HepG2 (cell line): ENCODE results near the gene TEX48. TPM values are rescaled to one million over a fixed set of nuclear protein-coding genes. Genes with fewer than 3 reads are reported as not detected.
A peak's percentile ranks its signal among the peaks of the same experiment; 100 is the strongest.

Source experiments
- HNF1B ChIP-seq: sonication (generic); formaldehyde crosslinking; IDR thresholded peaks from 2 replicates; pipeline ENCODE4 v1.5.1; 2020; ENCODE audit warnings: mild to moderate bottlenecking, moderate library complexity, missing genetic modification reagents
- MAZ ChIP-seq, 2 experiments: sonication (generic) in 1 of 2; formaldehyde crosslinking in 1 of 2; IDR thresholded peaks; 2 replicates each; pipeline versions ENCODE4 v1.5.0 to v1.6.1; 2012 to 2020; ENCODE audit warnings: low read depth in 2 of 2, mild to moderate bottlenecking in 2 of 2, borderline replicate concordance in 1 of 2, improper control_type of control experiment in 1 of 2, low read length in 1 of 2, missing genetic modification reagents in 1 of 2, moderate library complexity in 1 of 2
- NR2F2 ChIP-seq: IDR thresholded peaks from 2 replicates; pipeline ENCODE4 v1.6.1; 2012; ENCODE audit warnings: low read depth, inconsistent platforms, borderline replicate concordance
- PATZ1 ChIP-seq: sonication (generic); formaldehyde crosslinking; IDR thresholded peaks from 2 replicates; pipeline ENCODE4 v1.4.0; 2020; ENCODE audit warnings: missing genetic modification reagents
- PHF5A ChIP-seq: IDR thresholded peaks from one replicate; pipeline ENCODE4 v1.6.1; 2018; ENCODE audit warnings: low read depth, missing genetic modification reagents; ENCODE audit not compliant: unreplicated experiment
- RELA ChIP-seq: sonication (generic); formaldehyde crosslinking; IDR thresholded peaks from 2 replicates; pipeline ENCODE4 v1.4.0; 2020; ENCODE audit warnings: missing genetic modification reagents
- SIN3B ChIP-seq: fragments of 150-350 bp; IDR thresholded peaks from 2 replicates; pipeline ENCODE4 v1.6.1; 2014; ENCODE audit warnings: low read length
- SMC3 ChIP-seq: IDR thresholded peaks from 2 replicates; pipeline ENCODE4 v1.6.1; 2011; ENCODE audit warnings: low read length, improper control_type of control experiment
- TIGD3 ChIP-seq: sonication (generic); formaldehyde crosslinking; IDR thresholded peaks from 2 replicates; pipeline ENCODE4 v1.5.1; 2020; ENCODE audit warnings: mild to moderate bottlenecking, missing genetic modification reagents, borderline replicate concordance
- YY1 ChIP-seq: IDR thresholded peaks from 2 replicates; pipeline ENCODE4 v1.6.1; 2011; ENCODE audit warnings: low read length, low read depth, moderate library complexity, mild to moderate bottlenecking; ENCODE audit not compliant: insufficient read depth, insufficient replicate concordance
- ZFX ChIP-seq: sonication (generic); formaldehyde crosslinking; IDR thresholded peaks from 2 replicates; pipeline ENCODE4 v1.4.0; 2020; ENCODE audit warnings: mild to moderate bottlenecking, low read depth, missing genetic modification reagents, moderate library complexity
- ZNF350 ChIP-seq: sonication (generic); formaldehyde crosslinking; IDR thresholded peaks from 2 replicates; pipeline ENCODE4 v1.4.0; 2020; ENCODE audit warnings: mild to moderate bottlenecking, low read depth, missing genetic modification reagents, borderline replicate concordance
- polyA plus RNA-seq, 8 experiments: library from polyadenylated mRNA; depleted of rRNA in 3 of 8; stranded (reverse) in 7 of 8; unstranded in 1 of 8; fragments of >200 nt; fragmentation: Illumina TruSeq in 4 of 8; extraction: Trizol in 4 of 8; gene quantifications; 2 replicates each; pipeline versions ENCODE4 v1.2.1 to v1.2.3, GENCODE V29; 2011 to 2016; ENCODE audit warnings: low read depth in 4 of 8, missing spikeins in 1 of 8, mixed read lengths in 1 of 8; ENCODE audit not compliant: insufficient read depth in 1 of 8
- total RNA-seq, 5 experiments: library from RNA; depleted of rRNA; stranded (reverse); fragments of >200 nt; fragmentation: Illumina TruSeq; extraction: Trizol; gene quantifications; 2 replicates each; pipeline ENCODE4 v1.2.3, GENCODE V29; 2016; ENCODE audit warnings: low read depth in 1 of 5
- TF ChIP-seq, protein P1 (sequence below): sonication (generic); formaldehyde crosslinking; IDR thresholded peaks from 2 replicates; pipeline ENCODE4 v1.4.0; 2020; ENCODE audit warnings: missing genetic modification reagents, borderline replicate concordance
- TF ChIP-seq, protein P2 (sequence below): sonication (generic); formaldehyde crosslinking; IDR thresholded peaks from 2 replicates; pipeline ENCODE4 v1.8.0; 2022; ENCODE audit warnings: missing genetic modification reagents, mild to moderate bottlenecking, borderline replicate concordance

Gene TEX48
- total and polyA plus RNA-seq, 2 of the 13 experiments (the other 11 are each of a cell fraction or from before 2014, with no cell fraction given) = not detected

DNA sequence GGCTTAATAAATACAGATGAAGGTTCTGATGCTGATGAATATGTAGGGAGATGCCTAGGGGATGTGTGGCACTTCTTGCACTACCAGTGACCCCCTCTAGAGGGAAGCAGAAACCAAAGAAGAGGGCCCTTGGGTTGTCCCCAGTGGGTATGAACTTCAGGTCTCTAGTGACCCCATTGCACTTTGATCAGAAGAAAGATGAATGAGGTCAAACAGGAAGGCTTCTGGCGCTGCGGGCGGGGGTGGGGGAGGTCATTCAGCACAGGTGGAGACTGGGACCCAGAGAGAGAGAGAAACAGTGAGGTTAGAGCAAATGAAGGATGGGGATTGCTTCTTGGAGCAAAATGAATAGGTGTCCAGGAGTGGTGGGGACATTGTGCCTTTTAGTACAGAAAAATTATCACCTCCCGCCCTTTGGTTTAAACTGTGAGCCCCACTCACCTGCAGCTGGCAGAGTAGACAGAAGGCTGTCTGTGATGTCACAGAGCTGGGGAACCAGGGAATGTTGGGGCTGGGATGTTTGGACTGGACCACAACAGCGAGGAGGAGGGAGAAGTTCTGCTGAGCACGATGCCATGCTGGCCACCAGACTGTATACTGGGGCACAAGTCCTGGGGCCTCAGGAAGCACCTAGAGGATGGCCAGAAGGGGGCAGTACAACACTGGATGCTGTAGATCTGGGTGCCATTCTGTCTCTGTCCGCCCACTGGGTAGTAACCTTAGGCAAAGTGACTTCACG is at the start of gene TEX48 (continued):
- TF ChIP-seq HNF1B = 0 out of 2 replicates have a peak, but pooled peaks have one; percentile 34
- peak; percentile 14; the same call in 1 of the 2 replicates for TF ChIP-seq SIN3B
- TF ChIP-seq PATZ1 (CRISPR knock-in tag) = peak; percentile 37; the same call in 1 of the 2 replicates
- TF ChIP-seq, protein P1, sequence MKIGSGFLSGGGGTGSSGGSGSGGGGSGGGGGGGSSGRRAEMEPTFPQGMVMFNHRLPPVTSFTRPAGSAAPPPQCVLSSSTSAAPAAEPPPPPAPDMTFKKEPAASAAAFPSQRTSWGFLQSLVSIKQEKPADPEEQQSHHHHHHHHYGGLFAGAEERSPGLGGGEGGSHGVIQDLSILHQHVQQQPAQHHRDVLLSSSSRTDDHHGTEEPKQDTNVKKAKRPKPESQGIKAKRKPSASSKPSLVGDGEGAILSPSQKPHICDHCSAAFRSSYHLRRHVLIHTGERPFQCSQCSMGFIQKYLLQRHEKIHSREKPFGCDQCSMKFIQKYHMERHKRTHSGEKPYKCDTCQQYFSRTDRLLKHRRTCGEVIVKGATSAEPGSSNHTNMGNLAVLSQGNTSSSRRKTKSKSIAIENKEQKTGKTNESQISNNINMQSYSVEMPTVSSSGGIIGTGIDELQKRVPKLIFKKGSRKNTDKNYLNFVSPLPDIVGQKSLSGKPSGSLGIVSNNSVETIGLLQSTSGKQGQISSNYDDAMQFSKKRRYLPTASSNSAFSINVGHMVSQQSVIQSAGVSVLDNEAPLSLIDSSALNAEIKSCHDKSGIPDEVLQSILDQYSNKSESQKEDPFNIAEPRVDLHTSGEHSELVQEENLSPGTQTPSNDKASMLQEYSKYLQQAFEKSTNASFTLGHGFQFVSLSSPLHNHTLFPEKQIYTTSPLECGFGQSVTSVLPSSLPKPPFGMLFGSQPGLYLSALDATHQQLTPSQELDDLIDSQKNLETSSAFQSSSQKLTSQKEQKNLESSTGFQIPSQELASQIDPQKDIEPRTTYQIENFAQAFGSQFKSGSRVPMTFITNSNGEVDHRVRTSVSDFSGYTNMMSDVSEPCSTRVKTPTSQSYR = peak; percentile 27; the same call in 1 of the 2 replicates
- TF ChIP-seq RELA (CRISPR knock-in tag) = no peak
- peak; percentile 55 for TF ChIP-seq NR2F2
- no peak for TF ChIP-seq PHF5A (CRISPR knock-in tag)
- no peak for TF ChIP-seq MAZ (IDR thresholded peaks at IDR 0.05; ENCODE audit: borderline replicate concordance, low read depth, low read length)
- TF ChIP-seq MAZ (CRISPR knock-in tag; IDR thresholded peaks at IDR 0.05; ENCODE audit: low read depth) = peak; percentile 50; the same call in 1 of the 2 replicates
- TF ChIP-seq SMC3 = peak; percentile 84
- no peak for TF ChIP-seq TIGD3
- TF ChIP-seq, protein P2, sequence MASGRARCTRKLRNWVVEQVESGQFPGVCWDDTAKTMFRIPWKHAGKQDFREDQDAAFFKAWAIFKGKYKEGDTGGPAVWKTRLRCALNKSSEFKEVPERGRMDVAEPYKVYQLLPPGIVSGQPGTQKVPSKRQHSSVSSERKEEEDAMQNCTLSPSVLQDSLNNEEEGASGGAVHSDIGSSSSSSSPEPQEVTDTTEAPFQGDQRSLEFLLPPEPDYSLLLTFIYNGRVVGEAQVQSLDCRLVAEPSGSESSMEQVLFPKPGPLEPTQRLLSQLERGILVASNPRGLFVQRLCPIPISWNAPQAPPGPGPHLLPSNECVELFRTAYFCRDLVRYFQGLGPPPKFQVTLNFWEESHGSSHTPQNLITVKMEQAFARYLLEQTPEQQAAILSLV (CRISPR knock-in tag) = 0 out of 2 replicates have a peak, but pooled peaks have one; percentile 45
- TF ChIP-seq ZFX = peak; percentile 30; the same call in 1 of the 2 replicates
- peak; percentile 47; the same call in 1 of the 2 replicates for TF ChIP-seq ZNF350
- TF ChIP-seq YY1 = peak; percentile 19
